Karpas-422 (cell line): ENCODE measurements around the gene PBXIP1. TPM values are rescaled to one million over a fixed set of nuclear protein-coding genes. Genes with fewer than 3 reads are reported as not detected.

Source experiments
- DNase-seq: peaks from one replicate; pipeline ENCODE4 v3.0.0-alpha.2; 2015
- H2AFZ ChIP-seq: fragments of 200-600 bp; sonication (generic); 2 replicates; pipeline ENCODE4 v1.6.1; 2014; ENCODE audit warnings: antibody characterized with exemption, low read length, mixed read lengths
- H3K27ac ChIP-seq: fragments of 200-600 bp; sonication (generic); 2 replicates; pipeline ENCODE4 v1.5.1; 2014; ENCODE audit warnings: mild to moderate bottlenecking, low read length, moderate library complexity
- H3K27me3 ChIP-seq: fragments of 200-600 bp; sonication (generic); 2 replicates; pipeline ENCODE4 v1.6.1; 2014; ENCODE audit warnings: low read length, mixed read lengths
- H3K36me3 ChIP-seq: fragments of 200-600 bp; sonication (generic); 2 replicates; pipeline ENCODE4 v1.6.1; 2014; ENCODE audit warnings: low read length, mixed read lengths; ENCODE audit not compliant: insufficient read depth
- H3K4me1 ChIP-seq: fragments of 200-600 bp; sonication (generic); 2 replicates; pipeline ENCODE4 v1.6.1; 2014; ENCODE audit warnings: mild to moderate bottlenecking, low read length, mixed read lengths
- H3K4me2 ChIP-seq: fragments of 200-600 bp; sonication (generic); 2 replicates; pipeline ENCODE4 v1.6.1; 2014; ENCODE audit warnings: low read length, low read depth, mild to moderate bottlenecking; ENCODE audit not compliant: poor library complexity, severe bottlenecking
- H3K4me3 ChIP-seq: fragments of 200-600 bp; sonication (generic); 2 replicates; pipeline ENCODE4 v1.5.1; 2014; ENCODE audit warnings: mild to moderate bottlenecking, antibody characterized with exemption, low read length, mixed read lengths
- H3K79me2 ChIP-seq: fragments of 200-600 bp; sonication (generic); 2 replicates; pipeline ENCODE4 v1.6.1; 2014; ENCODE audit warnings: mild to moderate bottlenecking, low read length, mixed read lengths
- H3K9ac ChIP-seq: fragments of 200-600 bp; sonication (generic); 2 replicates; pipeline ENCODE4 v1.6.0; 2014; ENCODE audit warnings: low read length
- H3K9me2 ChIP-seq: fragments of 200-600 bp; sonication (generic), shearing (Covaris generic); replicated peaks from 2 replicates; pipeline ENCODE4 v1.6.0; 2014; ENCODE audit warnings: mild to moderate bottlenecking, low read length, moderate library complexity; ENCODE audit not compliant: insufficient read depth
- H3K9me3 ChIP-seq: fragments of 300-700, 200-600 bp; sonication (generic); 2 replicates; pipeline ENCODE4 v1.6.1; 2014; ENCODE audit warnings: low read length, mixed read lengths
- H4K20me1 ChIP-seq: fragments of 200-600 bp; sonication (generic); 2 replicates; pipeline ENCODE4 v1.6.1; 2014; ENCODE audit warnings: mild to moderate bottlenecking, antibody characterized with exemption, low read length, low read depth; ENCODE audit not compliant: insufficient read depth
- total RNA-seq: library from RNA; depleted of rRNA; stranded (reverse); fragments of >200 nt; shearing (Covaris generic); gene quantifications from 2 replicates; pipeline ENCODE4 v1.2.3, GENCODE V29; 2014; ENCODE audit warnings: low replicate concordance

PBXIP1 gene
- total RNA-seq, 1 experiment from 2014 or later: 26.1 TPM

DNA sequence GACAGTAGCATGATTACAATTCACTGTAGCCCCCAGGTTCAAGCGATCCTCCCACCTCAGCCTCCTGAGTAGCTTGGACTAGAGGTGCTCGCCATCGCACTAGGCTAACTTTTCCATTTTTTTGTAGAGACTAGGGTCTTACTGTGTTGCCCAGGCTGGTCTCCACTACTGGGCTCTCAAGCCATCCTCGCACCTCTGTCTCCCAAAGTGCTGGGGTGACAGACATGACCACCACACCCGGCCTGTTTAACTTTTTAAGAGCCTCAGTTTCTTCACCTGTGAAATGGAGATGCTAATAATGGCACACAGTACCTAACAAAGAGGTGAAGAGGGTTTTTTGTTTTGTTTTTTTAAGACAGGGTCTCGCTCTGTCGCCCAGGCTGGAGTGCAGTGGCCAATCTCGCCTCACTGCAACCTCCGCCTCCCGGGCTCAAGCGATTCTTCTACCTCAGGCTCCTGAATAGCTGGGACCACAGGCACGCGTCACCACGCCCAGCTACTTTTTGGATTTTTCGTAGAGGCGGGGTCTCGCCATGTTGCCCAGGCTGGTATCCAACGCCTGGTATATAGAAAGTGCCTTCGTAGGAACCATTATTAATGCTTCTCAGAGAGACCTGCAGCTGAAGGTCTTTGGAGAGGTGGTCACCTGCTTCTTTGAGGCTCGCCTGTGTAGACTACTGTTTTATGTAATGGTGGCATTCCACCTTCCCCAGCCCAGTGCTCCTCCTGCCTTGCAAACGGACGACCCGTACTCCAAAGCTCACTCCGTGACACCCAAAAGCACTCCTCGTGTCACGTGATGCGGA, 19.9 kb downstream of the PBXIP1 start:
- Histone ChIP-seq H3K9ac (peak overlapping the region; percentile 82), H3K79me2 (peaks cover 25% of the 10 kb centered on the region), H3K4me1 (peaks cover 46% of the 10 kb centered on the region), H2AFZ (peak overlapping the region; percentile 52; the same call in 1 of the 2 replicates), H3K9me3 (no peaks in the 10 kb centered on the region), H3K27ac (peak overlapping the region; percentile 89), H3K27me3 (no peaks in the 10 kb centered on the region), H3K9me2 (no peaks in the 10 kb centered on the region), H3K36me3 (peaks cover 2% of the 10 kb centered on the region; the same call in 1 of the 2 replicates), H4K20me1 (no peaks in the 10 kb centered on the region), H3K4me2 (peak overlapping the region; percentile 75), H3K4me3 (peak overlapping the region; percentile 87)
- peak; percentile 74 for DNase-seq

GRCh38 chr1:154934358-154934948, 21.4 kb downstream of the PBXIP1 start:
- Histone ChIP-seq H3K4me2 (no peak overlapping the region), H3K27ac (no peak overlapping the region), H3K4me3 (no peak overlapping the region), H3K9me3 (no peaks in the 10 kb centered on the region), H3K4me1 (peaks cover 33% of the 10 kb centered on the region), H3K27me3 (no peaks in the 10 kb centered on the region), H3K9me2 (no peaks in the 10 kb centered on the region), H3K9ac (no peak overlapping the region), H4K20me1 (no peaks in the 10 kb centered on the region), H3K36me3 (peaks cover 3% of the 10 kb centered on the region; the same call in 1 of the 2 replicates), H3K79me2 (peaks cover 14% of the 10 kb centered on the region), H2AFZ (no peak overlapping the region)
- DNase-seq: no peak

DNA sequence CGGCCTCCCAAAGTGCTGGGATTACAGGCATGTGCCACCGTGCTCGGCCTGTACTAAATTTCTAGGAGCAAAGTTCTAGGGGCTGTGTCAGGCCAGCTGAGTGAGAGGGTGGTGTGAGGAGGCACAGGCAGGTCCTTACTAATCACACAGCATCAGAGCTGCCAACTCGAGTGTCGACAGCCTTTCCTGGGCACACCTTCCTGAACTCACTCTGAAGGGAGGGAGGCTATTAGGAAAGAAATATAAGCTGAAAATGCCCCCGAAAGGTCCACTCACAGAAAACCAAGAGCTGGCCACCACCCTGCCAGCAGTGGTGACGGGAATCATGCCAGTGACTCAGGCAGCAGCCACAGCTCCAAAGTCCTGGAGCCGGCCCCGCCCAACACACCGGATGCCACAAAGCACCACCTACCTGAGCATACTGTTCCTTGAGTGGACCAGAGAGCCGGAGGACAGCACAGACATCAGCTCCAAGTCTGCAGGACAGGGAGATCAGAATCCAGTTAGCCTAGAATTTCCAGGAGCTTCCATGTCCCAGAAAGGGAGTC, 23.9 kb downstream of the PBXIP1 start:
- Histone ChIP-seq H2AFZ (no peak overlapping the region), H3K79me2 (peaks cover 14% of the 10 kb centered on the region), H3K9me2 (no peaks in the 10 kb centered on the region), H3K27ac (no peak overlapping the region), H3K4me2 (no peak overlapping the region), H3K4me3 (no peak overlapping the region), H3K27me3 (no peaks in the 10 kb centered on the region), H3K9me3 (no peaks in the 10 kb centered on the region), H3K9ac (no peak overlapping the region), H4K20me1 (no peaks in the 10 kb centered on the region), H3K4me1 (peaks cover 12% of the 10 kb centered on the region), H3K36me3 (peaks cover 7% of the 10 kb centered on the region; the same call in 1 of the 2 replicates)
- DNase-seq: no peak

DNA sequence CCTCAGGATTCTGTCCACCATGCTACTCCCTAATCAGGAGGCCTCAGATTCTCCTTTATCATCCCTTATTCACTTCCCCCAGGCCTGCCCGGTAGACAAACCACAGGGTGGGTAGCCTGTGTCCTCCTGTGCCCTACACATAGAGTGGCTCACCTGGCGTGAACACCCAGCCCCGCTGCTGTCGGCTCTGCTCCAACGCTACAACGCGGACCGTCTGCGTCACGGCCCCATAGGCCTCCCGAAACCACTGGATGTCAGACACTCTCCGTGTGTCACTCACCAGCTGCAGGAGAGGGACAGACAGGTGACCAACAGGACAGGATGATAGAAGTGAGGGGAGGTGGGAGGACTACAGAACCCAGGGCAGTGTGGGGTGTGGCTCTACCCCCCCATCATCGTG, 29.7 kb downstream of the PBXIP1 start:
- H3K27ac ChIP-seq: no peak overlapping the region
- H3K9me3 ChIP-seq: no peaks in the 10 kb centered on the region
- DNase-seq: no peak
- H3K4me3 ChIP-seq: no peak overlapping the region
- no peaks in the 10 kb centered on the region for H3K79me2 ChIP-seq
- no peaks in the 10 kb centered on the region for H4K20me1 ChIP-seq
- H3K27me3 ChIP-seq: no peaks in the 10 kb centered on the region
- H2AFZ ChIP-seq: no peak overlapping the region
- H3K36me3 ChIP-seq: peaks cover 14% of the 10 kb centered on the region; the same call in 1 of the 2 replicates
- H3K4me2 ChIP-seq: no peak overlapping the region
- no peaks in the 10 kb centered on the region for H3K9me2 ChIP-seq
- no peaks in the 10 kb centered on the region for H3K4me1 ChIP-seq
- no peak overlapping the region for H3K9ac ChIP-seq

- Histone ChIP-seq H3K4me2 (no peak overlapping the region), H3K79me2 (no peaks in the 10 kb centered on the region), H3K36me3 (peaks cover 12% of the 10 kb centered on the region; the same call in 1 of the 2 replicates), H3K4me1 (no peaks in the 10 kb centered on the region), H3K9me2 (no peaks in the 10 kb centered on the region), H3K9ac (no peak overlapping the region), H2AFZ (no peak overlapping the region), H3K27me3 (no peaks in the 10 kb centered on the region), H4K20me1 (no peaks in the 10 kb centered on the region), H3K4me3 (no peak overlapping the region), H3K27ac (no peak overlapping the region), H3K9me3 (no peaks in the 10 kb centered on the region)
- no peak for DNase-seq
These were observed 30.3 kb downstream of the PBXIP1 start for GRCh38 chr1:154925335-154926170.

GRCh38 chr1:154923695-154924094, 32.2 kb downstream of the PBXIP1 start:
- H4K20me1 ChIP-seq: no peaks in the 10 kb centered on the region
- no peak overlapping the region for H3K27ac ChIP-seq
- no peaks in the 10 kb centered on the region for H3K9me3 ChIP-seq
- no peaks in the 10 kb centered on the region for H3K9me2 ChIP-seq
- H3K4me1 ChIP-seq: no peaks in the 10 kb centered on the region
- no peak overlapping the region for H2AFZ ChIP-seq
- H3K36me3 ChIP-seq: peaks cover 12% of the 10 kb centered on the region; the same call in 1 of the 2 replicates
- no peaks in the 10 kb centered on the region for H3K79me2 ChIP-seq
- DNase-seq: no peak
- H3K9ac ChIP-seq: no peak overlapping the region
- H3K4me2 ChIP-seq: no peak overlapping the region
- no peak overlapping the region for H3K4me3 ChIP-seq
- H3K27me3 ChIP-seq: no peaks in the 10 kb centered on the region

- Histone ChIP-seq H3K9ac (no peak overlapping the region), H2AFZ (no peak overlapping the region), H3K4me3 (no peak overlapping the region), H3K9me2 (no peaks in the 10 kb centered on the region), H3K79me2 (no peaks in the 10 kb centered on the region), H3K36me3 (no peaks in the 10 kb centered on the region), H3K27me3 (no peaks in the 10 kb centered on the region), H3K9me3 (no peaks in the 10 kb centered on the region; the same call in 1 of the 2 replicates), H3K4me1 (no peaks in the 10 kb centered on the region), H3K27ac (no peak overlapping the region), H4K20me1 (no peaks in the 10 kb centered on the region), H3K4me2 (no peak overlapping the region)
- DNase-seq: no peak
These were observed 42.6 kb downstream of the PBXIP1 start for GRCh38 chr1:154913273-154913672.
